ENCODE data around the gene ALOX12B.
A peak's percentile ranks its signal among the peaks of the same experiment; 100 is the strongest.

The ALOX12B gene

DNA sequence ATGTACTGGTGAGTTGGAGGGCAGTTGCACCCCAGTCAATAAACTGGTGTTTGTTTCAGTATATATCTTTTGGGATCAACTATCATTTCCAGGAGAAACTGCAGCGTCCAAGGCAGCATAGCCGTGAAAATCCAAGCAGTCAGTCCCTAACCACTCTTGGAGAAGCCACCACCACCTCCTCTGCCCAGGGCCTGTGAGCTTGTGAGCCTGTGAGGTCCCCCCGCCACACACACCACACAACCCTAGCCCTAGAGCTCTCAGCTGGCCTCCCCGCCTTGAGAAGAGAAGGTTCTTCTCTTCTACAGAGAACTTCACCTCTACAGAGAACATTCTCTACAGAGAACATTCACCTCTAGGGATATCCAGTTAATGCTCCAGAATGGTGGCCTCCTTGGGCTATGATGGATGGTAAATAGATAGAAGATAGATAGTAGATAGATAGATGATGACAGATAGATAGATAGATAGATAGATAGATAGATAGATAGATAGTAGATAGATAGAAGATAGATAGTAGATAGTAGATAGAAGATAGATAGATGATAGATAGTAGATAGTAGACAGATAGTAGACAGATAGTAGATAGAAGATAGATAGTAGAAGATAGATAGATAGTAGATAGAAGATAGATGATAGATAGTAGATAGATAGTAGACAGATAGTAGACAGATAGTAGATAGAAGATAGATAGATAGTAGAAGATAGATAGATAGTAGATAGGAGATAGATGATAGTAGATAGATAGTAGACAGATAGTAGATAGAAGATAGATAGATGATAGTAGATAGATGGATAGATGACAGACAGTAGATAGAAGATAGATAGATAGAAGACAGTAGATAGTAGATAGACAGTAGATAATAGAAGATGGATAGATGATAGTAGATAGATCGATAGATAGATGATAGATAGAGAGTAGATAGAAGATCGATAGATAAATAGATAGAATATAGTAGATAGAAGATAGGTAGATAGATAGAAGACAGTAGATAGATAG is 35.0 kb downstream of the ALOX12B start:
- H3K4me3 ChIP-seq (ENCODE audit: low read length): no peak overlapping the region
- DNase-seq (ENCODE audit: low read depth, low spot score): no peak

DNA sequence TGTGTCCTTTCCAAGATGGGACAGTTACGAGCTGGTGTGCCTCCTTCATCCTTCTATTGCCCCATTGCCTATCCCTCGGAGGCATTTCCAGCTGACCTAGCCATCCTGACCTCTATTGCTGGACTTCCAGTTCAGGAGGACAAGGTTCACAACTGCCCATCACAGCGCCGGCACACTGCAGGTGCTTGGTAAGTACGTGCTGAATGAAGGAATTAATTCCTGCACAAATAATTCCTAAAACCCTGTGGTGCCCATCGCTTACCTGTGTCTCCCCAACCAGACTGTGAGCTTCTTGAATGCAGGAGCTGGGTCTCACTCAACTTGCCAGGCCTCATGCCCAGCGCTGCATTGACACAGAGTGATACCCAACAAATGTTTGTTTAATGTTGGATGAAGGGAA is 35.7 kb downstream of the ALOX12B start:
- no peak overlapping the region for H3K4me3 ChIP-seq (ENCODE audit: low read length)
- no peak for DNase-seq (ENCODE audit: low read depth, low spot score)

DNA sequence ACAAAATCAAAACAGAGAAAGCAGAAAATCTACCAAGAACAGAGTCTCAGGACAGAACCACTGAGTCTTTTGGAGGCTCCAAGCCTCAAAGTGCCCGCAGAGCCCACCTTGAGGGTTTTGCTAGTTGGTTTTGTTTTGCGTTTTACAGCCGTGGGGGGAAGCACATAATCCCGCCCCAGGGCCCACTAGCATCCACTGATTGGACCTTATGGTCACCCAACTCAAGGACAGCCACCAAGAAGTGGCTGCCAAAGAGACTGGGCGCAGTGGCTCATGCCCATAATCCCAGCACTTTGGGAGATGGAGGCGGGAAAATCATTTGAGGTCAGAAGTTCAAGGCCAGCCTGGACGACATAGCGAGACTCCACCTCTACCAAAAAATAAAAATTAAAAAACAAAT is 38.8 kb downstream of the ALOX12B start:
- no peak for DNase-seq (ENCODE audit: low read depth, low spot score)
- H3K4me3 ChIP-seq (ENCODE audit: low read length): no peak overlapping the region

DNA sequence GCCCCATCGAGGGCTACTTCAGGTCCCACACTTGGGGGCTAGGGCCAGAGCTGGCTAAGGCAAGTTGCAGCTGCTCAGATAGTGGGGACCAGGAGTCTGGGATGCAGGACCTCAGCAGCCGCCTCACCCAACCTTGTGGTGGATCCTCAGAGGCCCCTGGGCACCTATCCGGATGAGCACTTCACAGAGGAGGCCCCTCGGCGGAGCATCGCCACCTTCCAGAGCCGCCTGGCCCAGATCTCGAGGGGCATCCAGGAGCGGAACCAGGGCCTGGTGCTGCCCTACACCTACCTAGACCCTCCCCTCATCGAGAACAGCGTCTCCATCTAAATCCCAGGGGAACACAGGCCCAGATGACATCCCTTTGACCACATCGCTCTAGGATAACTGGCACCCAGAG is 39.3 kb downstream of the ALOX12B start:
- H3K4me3 ChIP-seq (ENCODE audit: low read length): no peak overlapping the region
- no peak for DNase-seq (ENCODE audit: low read depth, low spot score)

DNA sequence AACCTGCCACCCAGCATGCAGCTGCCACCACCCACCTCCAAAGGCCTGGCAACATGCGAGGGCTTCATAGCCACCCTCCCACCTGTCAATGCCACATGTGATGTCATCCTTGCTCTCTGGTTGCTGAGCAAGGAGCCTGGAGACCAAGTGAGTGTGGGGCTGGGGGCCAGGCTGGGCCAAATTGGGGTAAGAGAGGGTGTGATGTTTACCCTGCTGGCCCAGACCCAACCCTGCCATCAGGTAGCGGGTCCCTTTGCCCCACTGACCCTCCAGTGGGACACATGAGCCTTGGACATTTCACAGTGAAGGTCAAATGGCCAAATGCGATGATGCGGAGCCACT is 39.8 kb downstream of the ALOX12B start:
- H3K4me3 ChIP-seq (ENCODE audit: low read length): no peak overlapping the region
- DNase-seq (ENCODE audit: low read depth, low spot score): no peak

DNA sequence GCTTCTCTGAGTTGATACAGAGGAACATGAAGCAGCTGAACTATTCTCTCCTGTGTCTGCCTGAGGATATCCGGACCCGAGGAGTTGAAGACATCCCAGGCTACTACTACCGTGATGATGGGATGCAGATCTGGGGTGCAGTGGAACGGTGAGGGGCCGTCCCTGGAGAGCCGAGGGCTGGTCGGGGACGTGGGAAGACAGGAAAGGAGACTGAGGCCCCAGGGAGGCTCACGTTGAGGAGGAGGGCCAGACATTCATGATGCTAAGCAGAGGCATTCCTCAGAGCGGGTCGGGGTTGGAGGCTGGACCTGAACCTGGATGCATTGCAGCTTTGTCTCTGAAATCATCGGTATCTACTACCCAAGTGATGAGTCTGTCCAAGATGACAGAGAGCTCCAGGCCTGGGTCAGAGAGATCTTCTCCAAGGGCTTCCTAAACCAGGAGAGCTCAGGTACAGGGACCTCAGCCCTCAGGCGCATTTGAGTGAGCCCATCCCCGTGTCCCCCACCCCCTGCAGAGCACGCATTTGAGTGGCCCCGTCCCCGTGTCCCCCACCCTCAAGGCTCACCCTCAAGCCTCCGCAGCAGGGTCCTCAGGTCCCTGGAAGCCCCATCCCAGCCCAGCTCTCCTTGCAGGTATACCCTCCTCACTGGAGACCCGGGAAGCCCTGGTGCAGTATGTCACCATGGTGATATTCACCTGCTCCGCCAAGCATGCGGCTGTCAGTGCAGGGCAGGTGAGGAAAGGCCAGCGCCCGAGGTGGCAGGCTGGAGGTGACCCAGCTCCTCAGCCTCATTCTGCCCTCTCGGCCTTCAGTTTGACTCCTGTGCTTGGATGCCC is 40.4 kb downstream of the ALOX12B start:
- no peak for DNase-seq (ENCODE audit: low read depth, low spot score)
- no peak overlapping the region for H3K4me3 ChIP-seq (ENCODE audit: low read length)

DNA sequence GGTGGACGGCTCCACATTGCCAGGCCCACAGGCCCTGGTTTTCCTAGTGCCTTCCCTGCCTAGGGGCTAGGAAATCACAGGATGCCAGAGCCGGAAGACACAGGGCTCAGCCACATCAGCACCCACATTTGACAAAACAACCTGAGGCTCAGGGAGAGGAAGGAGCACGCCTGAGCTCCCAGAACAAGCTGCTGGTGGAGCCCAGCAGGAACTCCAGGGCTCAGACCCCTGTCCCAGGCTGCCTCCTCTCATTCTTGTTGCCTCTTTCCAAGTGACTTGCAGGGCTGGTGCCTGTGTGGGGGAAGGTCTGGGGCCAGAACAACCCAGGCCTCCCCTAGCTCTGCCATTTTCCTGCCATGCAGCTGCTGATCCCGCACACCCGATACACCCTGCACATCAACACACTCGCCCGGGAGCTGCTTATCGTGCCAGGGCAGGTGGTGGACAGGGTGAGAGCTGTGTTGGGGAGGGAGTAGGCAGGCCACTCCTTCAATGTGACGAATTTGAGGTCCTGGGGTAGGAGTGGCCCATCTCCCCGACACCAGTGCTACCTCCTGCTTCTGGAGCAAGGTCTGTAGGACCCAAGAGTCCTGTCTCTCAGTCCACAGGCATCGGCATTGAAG is 41.1 kb downstream of the ALOX12B start:
- DNase-seq (ENCODE audit: low read depth, low spot score): no peak
- no peak overlapping the region for H3K4me3 ChIP-seq (ENCODE audit: low read length)

DNA sequence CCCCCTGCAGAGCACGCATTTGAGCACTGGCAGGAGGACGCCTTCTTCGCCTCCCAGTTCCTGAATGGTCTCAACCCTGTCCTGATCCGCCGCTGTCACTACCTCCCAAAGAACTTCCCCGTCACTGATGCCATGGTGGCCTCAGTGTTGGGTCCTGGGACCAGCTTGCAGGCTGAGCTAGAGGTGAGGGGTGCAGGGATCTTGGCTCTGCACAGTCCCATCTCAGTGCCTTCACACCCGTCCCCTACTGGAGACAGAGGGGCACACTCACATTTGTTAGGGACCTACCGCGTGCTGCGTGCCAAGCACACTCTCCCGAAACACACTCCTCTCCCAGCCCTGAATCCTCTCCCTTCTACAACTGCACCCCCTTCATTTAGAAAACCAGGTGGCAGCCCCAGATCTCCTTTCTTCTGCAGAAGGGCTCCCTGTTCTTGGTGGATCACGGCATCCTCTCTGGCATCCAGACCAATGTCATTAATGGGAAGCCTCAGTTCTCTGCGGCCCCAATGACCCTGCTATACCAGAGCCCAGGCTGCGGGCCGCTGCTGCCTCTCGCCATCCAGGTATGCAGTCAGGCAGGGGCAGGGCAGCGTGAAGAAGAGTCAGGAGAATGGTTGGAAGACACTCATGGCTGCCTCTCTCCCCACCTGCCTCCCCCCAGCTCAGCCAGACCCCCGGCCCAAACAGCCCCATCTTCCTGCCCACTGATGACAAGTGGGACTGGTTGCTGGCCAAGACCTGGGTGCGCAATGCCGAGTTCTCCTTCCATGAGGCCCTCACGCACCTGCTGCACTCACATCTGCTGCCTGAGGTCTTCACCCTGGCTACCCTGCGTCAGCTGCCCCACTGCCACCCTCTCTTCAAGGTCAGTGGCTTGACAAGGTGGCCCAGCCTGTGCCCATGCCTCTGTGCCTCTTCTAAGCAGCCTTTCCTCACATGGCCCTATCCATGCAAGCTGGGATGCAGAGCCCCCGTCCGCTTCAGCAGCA is 42.4 kb downstream of the ALOX12B start:
- no peak for DNase-seq (ENCODE audit: low read depth, low spot score)
- H3K4me3 ChIP-seq (ENCODE audit: low read length): no peak overlapping the region

DNA sequence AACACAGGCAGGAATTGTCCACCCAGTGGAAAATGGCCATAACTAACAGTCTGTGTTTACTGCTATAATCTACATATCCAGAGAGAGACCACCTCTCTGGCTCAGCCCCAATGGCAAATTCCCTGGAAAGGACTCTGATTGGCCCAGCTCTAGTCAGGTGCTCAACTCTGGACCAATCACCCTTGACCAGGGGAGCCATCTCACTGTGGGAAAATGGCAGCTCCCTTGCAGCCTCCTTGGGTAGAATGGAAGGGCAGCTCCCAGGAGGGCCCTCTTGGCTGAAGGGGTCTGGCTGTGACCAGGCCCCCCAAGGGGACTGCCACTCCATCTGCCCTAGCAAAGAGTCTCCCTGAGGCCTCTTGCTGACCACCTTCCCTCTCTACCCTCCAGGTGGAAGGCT is 45.5 kb downstream of the ALOX12B start:
- DNase-seq (ENCODE audit: low read depth, low spot score): peak; percentile 28

DNA sequence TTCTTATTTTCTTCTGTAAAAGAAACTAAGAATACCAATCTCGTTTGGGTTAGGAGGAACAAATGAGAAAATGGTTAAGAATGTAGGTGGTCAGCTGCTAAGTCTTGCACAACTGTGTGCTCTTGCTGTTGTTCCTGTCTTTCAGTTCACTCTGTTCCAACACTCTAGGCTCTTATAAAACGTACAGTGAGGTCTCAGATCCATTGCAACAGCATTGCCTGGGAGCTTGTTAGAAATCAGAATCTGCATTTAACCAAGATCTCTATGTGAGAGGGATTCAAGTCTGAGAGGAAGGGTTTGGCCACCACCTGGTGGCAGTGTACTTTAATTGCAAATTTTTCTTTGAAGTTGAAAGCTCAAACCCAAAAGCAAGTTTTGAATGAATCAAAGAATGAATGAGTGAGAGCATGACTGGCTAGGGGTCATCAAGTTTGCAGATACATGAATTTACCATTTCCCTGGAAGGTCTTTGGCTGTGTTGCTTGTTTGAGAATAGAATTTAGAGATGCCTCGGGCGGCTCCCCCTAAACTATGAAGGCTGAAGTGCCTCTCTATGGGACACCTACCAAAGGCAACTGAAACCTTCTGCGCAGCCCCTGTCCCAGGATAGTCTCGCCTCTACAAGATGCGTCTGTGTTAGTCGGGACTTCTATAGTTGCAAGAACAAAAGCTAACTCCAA is 46.1 kb downstream of the ALOX12B start:
- H3K4me3 ChIP-seq (ENCODE audit: low read length): no peak overlapping the region
- peak; percentile 78 for DNase-seq (ENCODE audit: low read depth, low spot score)

More for the DNA sequence above, 45.5 kb downstream of the ALOX12B start:
- H3K4me3 ChIP-seq (ENCODE audit: low read length): no peak overlapping the region

DNA sequence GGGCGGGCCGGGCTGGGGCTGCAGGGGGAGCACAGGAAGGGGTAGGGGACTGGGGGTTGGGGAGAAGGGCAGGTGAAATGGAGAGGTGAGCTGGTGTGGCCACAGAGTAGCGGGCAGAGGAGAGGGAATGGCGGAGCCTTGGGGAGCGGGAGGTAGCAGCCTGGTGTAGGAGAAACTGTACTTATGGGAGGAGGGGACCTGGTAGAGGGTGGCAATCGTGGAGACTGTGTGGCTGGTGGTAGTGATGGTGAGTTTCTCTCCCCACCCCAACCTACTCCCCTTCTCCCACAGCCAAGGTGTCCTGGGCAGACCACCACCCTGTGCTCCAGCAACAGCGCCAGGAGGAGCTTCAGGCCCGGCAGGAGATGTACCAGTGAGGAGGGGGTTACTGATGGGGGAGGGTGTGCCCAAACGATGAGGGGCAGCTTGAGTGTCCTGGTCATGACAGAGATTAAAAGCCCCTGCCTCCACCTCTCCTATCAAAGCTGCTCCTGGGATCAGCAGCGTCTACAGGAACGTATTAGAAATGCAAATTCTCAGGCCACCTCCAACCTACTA is 47.8 kb downstream of the ALOX12B start:
- DNase-seq (ENCODE audit: low read depth, low spot score): no peak
- H3K4me3 ChIP-seq (ENCODE audit: low read length): no peak overlapping the region

DNA sequence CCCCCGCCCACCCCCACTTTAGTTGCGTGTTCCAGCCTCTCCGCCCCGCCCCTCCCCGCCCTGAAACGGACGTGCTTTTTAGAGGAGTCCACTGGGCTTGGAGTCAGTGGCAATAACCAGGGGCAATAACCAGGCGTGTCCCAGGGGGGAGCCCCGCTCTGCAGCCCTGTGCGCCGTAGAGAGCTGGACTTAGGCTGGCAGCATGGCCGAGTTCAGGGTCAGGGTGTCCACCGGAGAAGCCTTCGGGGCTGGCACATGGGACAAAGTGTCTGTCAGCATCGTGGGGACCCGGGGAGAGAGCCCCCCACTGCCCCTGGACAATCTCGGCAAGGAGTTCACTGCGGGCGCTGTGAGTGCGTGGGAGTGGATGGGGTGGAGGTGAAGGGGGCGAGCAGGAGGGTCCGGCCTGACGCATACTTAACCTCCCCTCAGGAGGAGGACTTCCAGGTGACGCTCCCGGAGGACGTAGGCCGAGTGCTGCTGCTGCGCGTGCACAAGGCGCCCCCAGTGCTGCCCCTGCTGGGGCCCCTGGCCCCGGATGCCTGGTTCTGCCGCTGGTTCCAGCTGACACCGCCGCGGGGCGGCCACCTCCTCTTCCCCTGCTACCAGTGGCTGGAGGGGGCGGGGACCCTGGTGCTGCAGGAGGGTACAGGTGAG is 48.4 kb downstream of the ALOX12B start, which contains the start of gene ALOX15B:
TSS of gene ALOX15B (plus strand) at position 106 of the 657 bp plus-strand sequence. CDS start at position 203, 97 bp downstream.
- H3K4me3 ChIP-seq (ENCODE audit: low read length): no peak within 1 kb of the TSS
- DNase-seq (ENCODE audit: low read depth, low spot score): no peak

DNA sequence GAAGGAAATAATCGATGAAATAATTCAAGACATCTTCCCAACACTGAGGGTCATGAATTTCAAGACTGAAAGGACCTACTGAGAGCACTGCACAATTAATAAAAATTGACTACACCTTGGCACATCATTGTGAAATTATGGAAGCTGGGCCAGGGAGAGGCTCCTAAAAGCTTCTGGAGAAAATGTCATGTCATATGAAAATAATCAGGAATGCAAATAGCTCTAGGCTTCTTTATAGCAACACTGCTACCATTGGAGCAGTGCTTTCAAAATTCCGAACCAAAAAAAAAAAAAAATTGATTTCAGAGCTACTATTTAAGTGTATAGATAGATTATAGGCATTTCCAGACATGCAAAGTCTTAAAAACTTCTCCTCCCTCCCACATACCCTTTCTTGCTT is 55.1 kb downstream of the ALOX12B start:
- DNase-seq (ENCODE audit: low read depth, low spot score): no peak
- H3K4me3 ChIP-seq (ENCODE audit: low read length): no peak overlapping the region

DNA sequence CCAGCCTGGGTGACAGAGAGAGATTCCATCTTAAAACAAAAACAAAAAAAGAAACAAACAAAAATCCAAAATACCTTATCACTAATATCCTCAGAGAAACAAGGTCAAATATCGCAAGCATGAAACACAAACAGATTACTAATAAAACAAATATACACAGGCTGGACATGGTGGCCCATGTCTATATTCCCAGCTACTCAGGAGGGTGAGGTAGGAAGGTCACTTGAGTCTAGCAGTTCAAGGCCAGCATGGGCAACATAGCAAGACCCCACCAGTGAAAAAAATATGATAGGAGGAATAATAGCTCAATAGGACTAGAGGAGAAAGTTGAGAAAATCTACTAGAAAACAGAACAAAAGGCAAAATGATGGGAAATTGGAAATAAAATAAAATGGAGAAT is 55.6 kb downstream of the ALOX12B start:
- DNase-seq (ENCODE audit: low read depth, low spot score): no peak
- H3K4me3 ChIP-seq (ENCODE audit: low read length): no peak overlapping the region

DNA sequence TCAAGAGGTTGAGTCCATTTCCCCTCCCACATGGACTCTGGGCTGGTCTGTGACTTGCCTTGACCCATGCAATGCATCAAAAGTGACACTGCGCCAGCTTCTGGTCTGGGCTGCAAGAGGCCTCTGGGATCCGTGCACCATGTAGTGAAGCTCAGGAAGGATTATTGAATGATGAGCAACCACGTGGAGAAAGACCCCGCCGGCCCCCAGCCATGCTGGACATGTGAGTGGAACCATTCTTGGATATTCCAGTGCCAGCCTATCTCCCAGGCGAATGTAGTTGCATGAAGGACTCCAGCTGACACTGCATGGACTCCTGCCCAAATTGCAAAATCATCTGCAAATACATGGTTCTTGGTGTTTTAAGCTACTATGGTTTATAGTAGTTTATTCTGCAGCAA is 56.3 kb downstream of the ALOX12B start:
- DNase-seq (ENCODE audit: low read depth, low spot score): no peak
- no peak overlapping the region for H3K4me3 ChIP-seq (ENCODE audit: low read length)

DNA sequence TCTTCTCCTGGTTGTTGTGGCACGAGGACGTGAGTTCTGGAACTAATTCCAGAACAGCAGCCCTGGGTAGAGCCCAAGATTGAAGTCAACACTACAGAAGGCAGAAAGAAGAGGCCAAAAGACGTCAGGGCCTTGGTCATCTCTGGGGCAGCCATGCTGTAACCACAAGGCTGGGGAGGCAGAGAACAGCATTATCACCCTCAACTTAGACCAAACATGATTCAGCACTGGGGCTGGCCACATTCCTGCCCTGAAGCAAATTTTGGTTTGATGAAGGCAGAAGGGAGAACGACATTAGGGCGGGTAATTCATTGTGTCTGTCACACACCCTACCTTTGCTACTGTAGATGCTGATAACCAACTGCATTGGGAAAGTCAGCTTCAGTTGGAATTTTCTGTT is 58.4 kb downstream of the ALOX12B start:
- no peak overlapping the region for H3K4me3 ChIP-seq (ENCODE audit: low read length)
- no peak for DNase-seq (ENCODE audit: low read depth, low spot score)

DNA sequence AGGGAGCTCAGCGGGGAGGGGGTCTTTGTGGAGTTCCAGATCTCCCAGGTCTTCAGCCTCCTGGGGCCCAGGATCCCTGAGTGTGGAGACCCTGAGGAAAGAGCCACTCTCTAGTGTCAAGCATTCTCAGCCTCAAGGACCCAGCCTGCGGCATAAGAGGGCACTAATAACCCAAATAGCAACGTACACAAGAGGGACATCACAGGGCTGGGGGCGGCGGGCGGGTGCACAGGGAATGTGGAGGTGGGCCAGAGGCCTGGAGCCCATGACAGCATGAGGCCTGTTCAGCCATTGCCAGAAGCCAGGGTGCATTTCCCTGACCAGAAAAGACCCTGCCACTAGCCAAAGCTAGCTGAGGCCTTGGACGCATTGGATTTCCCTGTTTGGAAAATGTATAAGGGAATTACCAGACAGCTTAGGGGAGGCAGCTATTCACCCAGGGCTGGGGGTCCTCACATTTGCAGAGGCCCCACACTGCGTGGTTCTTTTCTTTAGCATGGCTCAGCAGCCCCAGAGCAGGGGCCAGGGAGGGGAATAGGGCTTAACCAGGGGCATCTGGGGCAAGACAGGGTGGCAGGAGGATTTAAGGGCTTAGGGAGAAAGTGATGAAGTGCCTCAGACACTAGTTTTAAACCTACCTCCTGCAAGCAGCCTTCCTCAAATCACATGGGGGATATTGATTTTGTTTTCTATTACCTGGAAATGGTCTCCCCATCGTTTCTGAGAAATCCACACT is 62.2 kb downstream of the ALOX12B start:
- no peak for DNase-seq (ENCODE audit: low read depth, low spot score)
- H3K4me3 ChIP-seq (ENCODE audit: low read length): no peak overlapping the region
